NCI-H774 (cell line): Measurements from ENCODE around the gene CSTPP1.
A peak's percentile ranks its signal among the peaks of the same experiment; 100 is the strongest.
"Not testable (repeated sequence)": the region's sequence is repeated elsewhere in the genome, so short reads cannot be mapped to it uniquely, and the experiment has no call there.

ENCODE experiments used
- DNase-seq: peaks from one replicate; lab custom pipeline; 2025; lab: John Stamatoyannopoulos, UW

The CSTPP1 gene

GRCh38 chr11:46991391-46991790 lies 54.8 kb downstream of the CSTPP1 start:
- no peak for DNase-seq

- DNase-seq, result not testable (repeated sequence)
Observed at GRCh38 chr11:46992386-46992785, 55.8 kb downstream of the CSTPP1 start.

GRCh38 chr11:46997796-46998195 lies 61.2 kb downstream of the CSTPP1 start:
- not testable (repeated sequence) for DNase-seq

- no peak for DNase-seq
Observed at GRCh38 chr11:46999217-46999616, 62.7 kb downstream of the CSTPP1 start.

- DNase-seq, result no peak
Observed at GRCh38 chr11:47000033-47000432, 63.5 kb downstream of the CSTPP1 start.

GRCh38 chr11:47001781-47002181 lies 65.2 kb downstream of the CSTPP1 start:
- DNase-seq, result peak; percentile 14

GRCh38 chr11:47002390-47002789 lies 65.8 kb downstream of the CSTPP1 start:
- DNase-seq, result no peak

- DNase-seq, result no peak
Observed at GRCh38 chr11:47003180-47003877, 66.8 kb downstream of the CSTPP1 start.

- peak; percentile 53 for DNase-seq
Observed at GRCh38 chr11:47004595-47005033, 68.1 kb downstream of the CSTPP1 start.

- no peak for DNase-seq
Observed at GRCh38 chr11:47005441-47005840, 68.9 kb downstream of the CSTPP1 start.

- no peak for DNase-seq
Observed at GRCh38 chr11:47007579-47007978, 71.0 kb downstream of the CSTPP1 start.

- DNase-seq, result no peak
Observed at GRCh38 chr11:47010179-47010578, 73.6 kb downstream of the CSTPP1 start.

- no peak for DNase-seq
Observed at GRCh38 chr11:47014097-47014496, 77.5 kb downstream of the CSTPP1 start.

- DNase-seq, result no peak
Observed at GRCh38 chr11:47018637-47019036, 82.1 kb downstream of the CSTPP1 start.

GRCh38 chr11:47020793-47021526 lies 84.4 kb downstream of the CSTPP1 start:
- no peak for DNase-seq

- no peak for DNase-seq
Observed at GRCh38 chr11:47021527-47021818, 84.9 kb downstream of the CSTPP1 start.

- DNase-seq, result no peak
Observed at GRCh38 chr11:47021965-47022364, 85.4 kb downstream of the CSTPP1 start.

GRCh38 chr11:47028195-47029093 lies 91.9 kb downstream of the CSTPP1 start:
- DNase-seq, result no peak

- DNase-seq, result no peak
Observed at GRCh38 chr11:47033439-47033838, 96.9 kb downstream of the CSTPP1 start.

GRCh38 chr11:47034091-47034490 lies 97.5 kb downstream of the CSTPP1 start:
- no peak for DNase-seq

GRCh38 chr11:47035108-47035507 lies 98.5 kb downstream of the CSTPP1 start:
- DNase-seq, result no peak

GRCh38 chr11:47044119-47044518 lies 107.6 kb downstream of the CSTPP1 start:
- DNase-seq, result no peak

GRCh38 chr11:47047972-47048371 lies 111.4 kb downstream of the CSTPP1 start:
- no peak for DNase-seq
